KMS-11 (cell line): ENCODE measurements around the gene NPTXR.

Experiments used
- H2AFZ ChIP-seq: fragments of 200-600 bp; sonication (generic); 2 replicates; pipeline ENCODE4 v1.6.1; 2016; ENCODE audit warnings: antibody characterized with exemption, mixed run types, low read depth
- H3K27ac ChIP-seq: fragments of 200-600 bp; sonication (generic); 2 replicates; pipeline ENCODE4 v1.6.1; 2016; ENCODE audit warnings: mild to moderate bottlenecking, mixed run types
- H3K27me3 ChIP-seq: fragments of 200-600 bp; sonication (generic); 2 replicates; pipeline ENCODE4 v1.6.1; 2017; ENCODE audit warnings: mild to moderate bottlenecking, low read depth, mixed run types, moderate library complexity; ENCODE audit not compliant: insufficient read depth
- H3K36me3 ChIP-seq: fragments of 200-600 bp; sonication (generic); 2 replicates; pipeline ENCODE4 v1.6.1; 2017; ENCODE audit warnings: mild to moderate bottlenecking, mixed run types; ENCODE audit not compliant: insufficient read depth
- H3K4me1 ChIP-seq: fragments of 200-600 bp; sonication (generic); 2 replicates; pipeline ENCODE4 v1.6.1; 2016; ENCODE audit warnings: mild to moderate bottlenecking, low read depth, mixed run types; ENCODE audit not compliant: poor library complexity, severe bottlenecking
- H3K4me2 ChIP-seq: fragments of 200-600 bp; sonication (generic); 2 replicates; pipeline ENCODE4 v1.7.0; 2016; ENCODE audit warnings: mild to moderate bottlenecking, mixed run types
- H3K4me3 ChIP-seq: fragments of 200-600 bp; sonication (generic); IDR thresholded peaks from 2 replicates; pipeline ENCODE4 v1.6.1; 2017; ENCODE audit warnings: low read depth, low read length, mixed read lengths; ENCODE audit not compliant: insufficient read depth
- H3K79me2 ChIP-seq: fragments of 200-600 bp; sonication (generic); 2 replicates; pipeline ENCODE4 v1.6.1; 2016; ENCODE audit warnings: low read depth, mixed run types; ENCODE audit not compliant: insufficient read depth
- H3K9ac ChIP-seq: fragments of 200-600 bp; sonication (generic); 2 replicates; pipeline ENCODE4 v1.6.1; 2016; ENCODE audit warnings: mild to moderate bottlenecking, mixed run types
- H4K20me1 ChIP-seq: fragments of 200-600 bp; sonication (generic); 2 replicates; pipeline ENCODE4 v1.6.1; 2016; ENCODE audit warnings: mild to moderate bottlenecking, mixed run types; ENCODE audit not compliant: insufficient read depth
- CTCF ChIP-seq: fragments of 200-600 bp; sonication (generic); conservative IDR thresholded peaks from 2 replicates; pipeline ENCODE4 v1.6.1; 2017; ENCODE audit warnings: low read depth, mild to moderate bottlenecking, antibody characterized with exemption, low read length, moderate library complexity, mixed read lengths

NPTXR gene

GRCh38 chr22:38845004-38845740 is 1.3 kb upstream of the NPTXR start:
- no peak overlapping the region for H2AFZ ChIP-seq
- TF ChIP-seq CTCF, result no peak
- no peak overlapping the region for H3K4me2 ChIP-seq
- H4K20me1 ChIP-seq, result no peaks in the 10 kb centered on the region
- no peaks in the 10 kb centered on the region for H3K36me3 ChIP-seq
- H3K9ac ChIP-seq, result no peak overlapping the region
- H3K79me2 ChIP-seq, result no peaks in the 10 kb centered on the region
- peaks cover 91% of the 10 kb centered on the region for H3K27me3 ChIP-seq
- H3K27ac ChIP-seq, result no peak overlapping the region
- peaks cover 3% of the 10 kb centered on the region for H3K4me1 ChIP-seq
- H3K4me3 ChIP-seq, result no peak overlapping the region

- H3K9ac ChIP-seq, result no peak overlapping the region
- H2AFZ ChIP-seq, result peak overlapping the region; percentile 26; the same call in 1 of the 2 replicates
Observed at GRCh38 chr22:38844315-38845003, 631 bp upstream of the NPTXR start.

GRCh38 chr22:38843201-38843656 is 599 bp downstream of the NPTXR start:
- Histone ChIP-seq H3K4me2 (no peak overlapping the region), H4K20me1 (no peaks in the 10 kb centered on the region), H3K27ac (no peak overlapping the region), H3K36me3 (no peaks in the 10 kb centered on the region), H3K79me2 (no peaks in the 10 kb centered on the region), H3K9ac (no peak overlapping the region), H3K4me1 (peaks cover 3% of the 10 kb centered on the region), H2AFZ (no peak overlapping the region), H3K4me3 (no peak overlapping the region), H3K27me3 (peaks cover 91% of the 10 kb centered on the region)
- no peak for TF ChIP-seq CTCF

More at GRCh38 chr22:38844315-38845003, 631 bp upstream of the NPTXR start:
- Histone ChIP-seq H3K79me2 (no peaks in the 10 kb centered on the region), H3K27me3 (peaks cover 91% of the 10 kb centered on the region), H3K4me1 (peaks cover 3% of the 10 kb centered on the region), H3K36me3 (no peaks in the 10 kb centered on the region), H3K4me2 (peak overlapping the region; percentile 21; the same call in 1 of the 2 replicates), H3K4me3 (no peak overlapping the region), H4K20me1 (no peaks in the 10 kb centered on the region), H3K27ac (no peak overlapping the region)
- TF ChIP-seq CTCF, result no peak

GRCh38 chr22:38842512-38843200 is 1.2 kb downstream of the NPTXR start:
- Histone ChIP-seq H4K20me1 (no peaks in the 10 kb centered on the region), H3K4me1 (peaks cover 3% of the 10 kb centered on the region), H2AFZ (no peak overlapping the region), H3K9ac (no peak overlapping the region), H3K36me3 (no peaks in the 10 kb centered on the region), H3K27ac (no peak overlapping the region), H3K4me2 (no peak overlapping the region), H3K27me3 (peaks cover 91% of the 10 kb centered on the region), H3K4me3 (no peak overlapping the region), H3K79me2 (no peaks in the 10 kb centered on the region)
- TF ChIP-seq CTCF, result no peak
